Left renal cortex interstitium (tissue), 4 donors: ENCODE measurements around the gene MIA3. TPM values are rescaled to one million over a fixed set of nuclear protein-coding genes. Genes with fewer than 3 reads are reported as not detected.

Experiments used
- DNase-seq, 4 donors: peaks; one replicate each; pipeline ENCODE4 v3.0.0-alpha.2; 2013; ENCODE audit warnings: low read depth in 4 of 4, low spot score in 2 of 4, missing footprints in 1 of 4
- polyA plus RNA-seq, 4 donors: library from polyadenylated mRNA; unstranded; fragments of 120-200 nt; gene quantifications; one replicate each; pipeline ENCODE4 v1.2.1, GENCODE V29; 2013; ENCODE audit not compliant: insufficient read length in 4 of 4

MIA3 gene
- polyA plus RNA-seq, 4 donors: 54.0 to 102 (median 72.9) TPM

- DNase-seq: peak; percentile 78 to 96 (median 90)
These were observed 95.4 kb downstream of the MIA3 start for GRCh38 chr1:222713091-222713961.

- no peak for DNase-seq
These were observed 98.5 kb downstream of the MIA3 start for GRCh38 chr1:222716393-222716792.

Other genes starting within 250 kb of the MIA3 start
- gene HHIPL2, start 70.0 kb upstream of the MIA3 start, polyA plus RNA-seq: 1 to 10 TPM in 2 of 4 donors, under 1 TPM in 2; 0.48 to 1.8 (median 1.1) TPM
- gene TAF1A, start 28.2 kb upstream of the MIA3 start, polyA plus RNA-seq: 10 to 100 TPM; 14.7 to 18.8 (median 15.8) TPM
- gene AIDA, start 94.4 kb downstream of the MIA3 start, polyA plus RNA-seq: 10 to 100 TPM; 60.3 to 77.3 (median 67.6) TPM
- gene BROX, start 94.5 kb downstream of the MIA3 start, polyA plus RNA-seq: 10 to 100 TPM; 36.9 to 50.4 (median 41.5) TPM
- under 1 TPM in 3 of 4 donors, not detected in 1; 0.13 to 0.35 (median 0.22) TPM for gene FAM177B, start 119.1 kb downstream of the MIA3 start, polyA plus RNA-seq
- 10 to 100 TPM; 12.1 to 15.2 (median 14.1) TPM for gene DISP1, start 196.9 kb downstream of the MIA3 start, polyA plus RNA-seq